Measurements from ENCODE around the gene LRRK1. TPM values are rescaled to one million over a fixed set of nuclear protein-coding genes. Genes with fewer than 3 reads are reported as not detected.

LRRK1 gene
- total and polyA plus RNA-seq, 8 donors: 4.3 to 19.4 (median 11.1) TPM

DNA sequence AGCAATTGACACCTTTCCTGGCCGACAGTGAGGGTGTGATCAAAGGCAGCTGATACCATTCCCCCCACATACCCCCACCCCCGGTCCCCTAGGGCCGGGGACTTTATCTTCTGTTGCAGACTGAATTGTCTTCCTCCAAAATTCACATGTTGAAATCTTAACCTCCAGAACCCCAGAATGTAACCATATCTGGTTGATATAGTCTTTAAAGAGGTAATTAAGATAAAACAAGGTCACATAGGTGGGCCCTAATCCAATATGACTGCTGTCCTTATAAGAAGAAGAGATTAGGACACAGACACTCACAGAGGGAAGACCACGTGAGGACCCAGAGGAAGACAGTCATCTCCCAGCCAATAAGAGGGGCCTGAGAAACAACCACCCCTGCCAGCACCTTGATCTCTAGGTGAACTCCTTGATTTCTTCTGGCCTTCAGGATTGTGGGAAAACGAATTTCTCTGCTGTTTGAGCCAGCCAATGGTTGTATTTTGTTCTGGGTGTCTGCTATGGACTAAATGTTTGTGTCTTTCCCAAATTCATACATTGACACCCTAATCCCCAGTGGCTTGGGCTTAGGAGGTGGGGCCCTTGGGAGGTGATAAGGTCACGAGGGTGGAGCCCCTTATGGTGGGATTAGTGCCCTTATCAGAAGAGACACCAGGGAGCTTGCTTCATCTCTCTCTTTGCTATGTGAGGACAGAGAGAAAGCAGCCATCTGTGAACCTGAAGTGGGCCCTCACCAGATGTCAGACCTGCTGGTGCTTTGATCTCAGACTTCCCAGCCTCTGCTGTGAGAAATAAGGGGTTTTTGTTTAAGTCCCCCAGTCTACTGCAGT, 188.7 kb downstream of the LRRK1 start:
- DNase-seq: peak in 1 of 6 donors; percentile 12
- Histone ChIP-seq H3K36me3 (no peaks in the 10 kb centered on the region), H3K27me3 (no peaks in the 10 kb centered on the region), H3K4me3 (no peak overlapping the region), H3K4me1 (no peaks in the 10 kb centered on the region), H3K9me3 (no peaks in the 10 kb centered on the region), H3K27ac (no peak overlapping the region)
- TF ChIP-seq, protein P1, sequence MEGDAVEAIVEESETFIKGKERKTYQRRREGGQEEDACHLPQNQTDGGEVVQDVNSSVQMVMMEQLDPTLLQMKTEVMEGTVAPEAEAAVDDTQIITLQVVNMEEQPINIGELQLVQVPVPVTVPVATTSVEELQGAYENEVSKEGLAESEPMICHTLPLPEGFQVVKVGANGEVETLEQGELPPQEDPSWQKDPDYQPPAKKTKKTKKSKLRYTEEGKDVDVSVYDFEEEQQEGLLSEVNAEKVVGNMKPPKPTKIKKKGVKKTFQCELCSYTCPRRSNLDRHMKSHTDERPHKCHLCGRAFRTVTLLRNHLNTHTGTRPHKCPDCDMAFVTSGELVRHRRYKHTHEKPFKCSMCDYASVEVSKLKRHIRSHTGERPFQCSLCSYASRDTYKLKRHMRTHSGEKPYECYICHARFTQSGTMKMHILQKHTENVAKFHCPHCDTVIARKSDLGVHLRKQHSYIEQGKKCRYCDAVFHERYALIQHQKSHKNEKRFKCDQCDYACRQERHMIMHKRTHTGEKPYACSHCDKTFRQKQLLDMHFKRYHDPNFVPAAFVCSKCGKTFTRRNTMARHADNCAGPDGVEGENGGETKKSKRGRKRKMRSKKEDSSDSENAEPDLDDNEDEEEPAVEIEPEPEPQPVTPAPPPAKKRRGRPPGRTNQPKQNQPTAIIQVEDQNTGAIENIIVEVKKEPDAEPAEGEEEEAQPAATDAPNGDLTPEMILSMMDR (IDR thresholded peaks at IDR 0.05): no peak
- no peak for ATAC-seq
- intact Hi-C loops (cut with DNase I): no loop called here
- WGBS, 2 donors: 65 to 73% methylated on average over 6 of the region's 6 CpGs
- no peak for FAIRE-seq

- DNase-seq: peak in 1 of 6 donors; percentile 30
- no peak overlapping the region for H3K27ac ChIP-seq
- FAIRE-seq: no peak
- intact Hi-C loops (cut with DNase I): no loop called here
- WGBS, 2 donors: 93% methylated on average over 10 of the region's 10 CpGs
- H3K4me3 ChIP-seq: no peak overlapping the region
- H3K9me3 ChIP-seq: no peaks in the 10 kb centered on the region
- TF ChIP-seq, protein P1 (IDR thresholded peaks at IDR 0.05): no peak
- H3K36me3 ChIP-seq: no peaks in the 10 kb centered on the region
- H3K4me1 ChIP-seq: no peaks in the 10 kb centered on the region
- H3K27me3 ChIP-seq: no peaks in the 10 kb centered on the region
- ATAC-seq: no peak
These were observed 189.3 kb downstream of the LRRK1 start for GRCh38 chr15:101108461-101108775.

DNA sequence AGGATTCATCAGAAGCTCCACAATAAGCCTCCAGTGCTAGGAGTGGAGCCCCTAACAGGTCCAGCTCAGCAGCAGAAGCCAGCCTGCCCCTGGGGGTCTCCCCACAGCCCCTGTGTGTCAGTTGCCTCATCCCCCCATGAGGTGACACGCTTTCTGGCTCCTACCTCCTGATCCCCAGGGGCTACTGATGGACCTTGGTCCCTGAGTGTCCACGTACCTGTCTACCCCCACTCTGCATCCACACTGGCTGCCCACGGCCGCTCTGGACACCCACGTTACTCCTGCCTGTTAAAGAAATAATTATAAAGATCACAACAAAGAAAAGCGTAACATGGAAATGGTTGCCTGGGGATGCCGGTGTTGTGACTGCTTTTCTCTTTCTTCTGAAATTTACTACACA, 189.6 kb downstream of the LRRK1 start:
- ATAC-seq: no peak
- H3K27ac ChIP-seq: no peak overlapping the region
- H3K27me3 ChIP-seq: no peaks in the 10 kb centered on the region
- intact Hi-C loops (cut with DNase I): no loop called here
- H3K9me3 ChIP-seq: no peaks in the 10 kb centered on the region
- 91 to 94% methylated on average over 7 of the region's 7 CpGs for WGBS, 2 donors
- no peak overlapping the region for H3K4me3 ChIP-seq
- no peak for FAIRE-seq
- no peaks in the 10 kb centered on the region for H3K4me1 ChIP-seq
- DNase-seq: peak in 1 of 6 donors; percentile 25
- no peaks in the 10 kb centered on the region for H3K36me3 ChIP-seq
- TF ChIP-seq, protein P1 (IDR thresholded peaks at IDR 0.05): no peak

DNA sequence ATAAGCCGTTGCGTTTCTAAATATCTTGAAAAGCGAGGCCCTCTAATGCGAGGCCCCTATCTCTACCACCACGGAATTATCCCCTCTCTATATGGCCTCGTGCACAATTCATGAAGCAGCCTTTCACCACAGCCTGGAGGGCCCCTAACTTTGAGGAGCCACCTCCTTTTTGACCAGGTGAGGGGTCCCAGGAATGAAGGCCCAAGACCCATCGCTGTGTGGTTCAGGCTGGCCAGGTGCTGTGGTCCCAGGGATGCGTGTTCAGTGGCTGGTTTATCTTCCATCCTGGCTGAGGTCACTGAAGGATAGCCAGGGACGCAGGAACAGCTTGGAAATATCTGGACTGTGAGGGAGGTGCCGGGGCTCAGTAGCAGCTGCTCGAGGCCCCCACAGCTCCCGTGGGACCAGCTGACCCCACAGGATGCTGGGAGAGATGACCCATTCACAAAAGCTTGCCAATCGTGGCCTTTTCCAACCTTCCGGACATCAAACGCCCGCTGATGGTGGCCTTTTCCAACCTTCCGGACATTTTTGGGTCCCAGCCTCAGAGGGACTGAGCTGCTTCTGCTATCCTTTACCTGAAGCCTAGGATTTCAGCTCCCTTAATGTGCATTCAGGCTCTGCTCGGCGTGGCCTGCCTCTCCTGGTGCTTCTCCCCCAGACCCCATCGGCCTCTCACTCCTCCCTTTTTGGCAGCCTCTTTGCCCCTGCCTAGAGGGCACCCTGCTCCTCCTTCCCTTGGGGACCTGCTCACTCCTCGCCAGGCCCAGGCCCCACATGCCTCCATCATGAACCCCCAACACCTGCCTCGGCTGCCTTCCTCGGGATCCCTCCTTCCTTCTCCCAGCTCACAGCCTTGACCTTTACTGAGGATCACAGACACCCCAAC, 191.8 kb downstream of the LRRK1 start:
- H3K27ac ChIP-seq: no peak overlapping the region
- TF ChIP-seq, protein P1 (IDR thresholded peaks at IDR 0.05): no peak
- DNase-seq (no peak), ATAC-seq (no peak), FAIRE-seq (no peak)
- H3K36me3 ChIP-seq: no peaks in the 10 kb centered on the region
- intact Hi-C loops (cut with DNase I): no loop called here
- WGBS, 2 donors: 75 to 86% methylated on average over 21 to 23 of the region's 23 CpGs
- H3K27me3 ChIP-seq: no peaks in the 10 kb centered on the region
- H3K4me1 ChIP-seq: no peaks in the 10 kb centered on the region
- H3K9me3 ChIP-seq: no peaks in the 10 kb centered on the region
- no peak overlapping the region for H3K4me3 ChIP-seq
